HG03442 (cell line): ENCODE results near the gene RAPGEF2.
A peak's percentile ranks its signal among the peaks of the same experiment; 100 is the strongest.
"Not testable (repeated sequence)": the region's sequence is repeated elsewhere in the genome, so short reads cannot be mapped to it uniquely, and the experiment has no call there.

ENCODE experiments used
- ATAC-seq: cut with Tn5 transposase; IDR thresholded peaks from one replicate; pipeline ENCODE4 v1.9.1; 2021; ENCODE audit warnings: mild to moderate bottlenecking, moderate library complexity; ENCODE audit not compliant: unreplicated experiment

The RAPGEF2 gene

GRCh38 chr4:159235779-159236368 is 133.0 kb downstream of the RAPGEF2 start:
- no peak for ATAC-seq

GRCh38 chr4:159237975-159238374 is 135.1 kb downstream of the RAPGEF2 start:
- ATAC-seq: peak; percentile 44

GRCh38 chr4:159238631-159239030 is 135.8 kb downstream of the RAPGEF2 start:
- no peak for ATAC-seq

- ATAC-seq: no peak
Measured at GRCh38 chr4:159239629-159240028, 136.8 kb downstream of the RAPGEF2 start.

- ATAC-seq: no peak
Measured at GRCh38 chr4:159240046-159240445, 137.2 kb downstream of the RAPGEF2 start.

GRCh38 chr4:159240687-159241086 is 137.8 kb downstream of the RAPGEF2 start:
- ATAC-seq: no peak

GRCh38 chr4:159242427-159242826 is 139.5 kb downstream of the RAPGEF2 start:
- no peak for ATAC-seq

- ATAC-seq: no peak
Measured at GRCh38 chr4:159248384-159249178, 145.7 kb downstream of the RAPGEF2 start.

- ATAC-seq: no peak
Measured at GRCh38 chr4:159250751-159251325, 148.0 kb downstream of the RAPGEF2 start.

- ATAC-seq: not testable (repeated sequence)
Measured at GRCh38 chr4:159251580-159251979, 148.7 kb downstream of the RAPGEF2 start.

GRCh38 chr4:159252491-159252890 is 149.6 kb downstream of the RAPGEF2 start:
- ATAC-seq: no peak

- ATAC-seq: no peak
Measured at GRCh38 chr4:159256037-159256436, 153.2 kb downstream of the RAPGEF2 start.

- ATAC-seq: no peak
Measured at GRCh38 chr4:159258889-159259560, 156.1 kb downstream of the RAPGEF2 start.

- ATAC-seq: no peak
Measured at GRCh38 chr4:159264057-159264456, 161.2 kb downstream of the RAPGEF2 start.

GRCh38 chr4:159266981-159267868 is 164.3 kb downstream of the RAPGEF2 start:
- ATAC-seq: peak; percentile 59

- ATAC-seq: no peak
Measured at GRCh38 chr4:159267869-159268285, 165.0 kb downstream of the RAPGEF2 start.

GRCh38 chr4:159268607-159269006 is 165.7 kb downstream of the RAPGEF2 start:
- ATAC-seq: no peak

GRCh38 chr4:159269116-159269515 is 166.2 kb downstream of the RAPGEF2 start:
- no peak for ATAC-seq

GRCh38 chr4:159269956-159270355 is 167.1 kb downstream of the RAPGEF2 start:
- ATAC-seq: no peak

GRCh38 chr4:159271856-159272255 is 169.0 kb downstream of the RAPGEF2 start:
- ATAC-seq: no peak
